H1 (cell line): Measurements from ENCODE around the gene CADPS.

Experiments used
- BACH1 ChIP-seq: IDR thresholded peaks from 2 replicates; pipeline ENCODE4 v1.6.1; 2012; ENCODE audit warnings: low read length, improper control_type of control experiment
- BRCA1 ChIP-seq: IDR thresholded peaks from 2 replicates; pipeline ENCODE4 v1.6.1; 2012; ENCODE audit warnings: low read depth, low read length, improper control_type of control experiment
- CTCF ChIP-seq, 3 experiments: IDR thresholded peaks; 1 replicate in 2 of 3; 2 replicates in 1 of 3; pipeline versions ENCODE4 v1.5.1 to v1.6.1; 2011; ENCODE audit warnings: low read length in 3 of 3, mild to moderate bottlenecking in 3 of 3, inconsistent platforms in 2 of 3, low read depth in 1 of 3, moderate library complexity in 1 of 3; ENCODE audit not compliant: insufficient read depth in 1 of 3; ENCODE audit errors: control extremely low read depth in 1 of 3
- EZH2 ChIP-seq: fragments of 200-600 bp; sonication (generic); IDR thresholded peaks from 2 replicates; pipeline ENCODE4 v1.7.1; 2012; ENCODE audit warnings: low read depth, mild to moderate bottlenecking, moderate library complexity, low read length, inconsistent platforms; ENCODE audit not compliant: severe bottlenecking
- GABPA ChIP-seq: IDR thresholded peaks from 2 replicates; pipeline ENCODE4 v1.6.1; 2011; ENCODE audit warnings: mild to moderate bottlenecking, low read length, moderate library complexity, borderline replicate concordance; ENCODE audit not compliant: insufficient read depth
- MAX ChIP-seq: IDR thresholded peaks from 2 replicates; pipeline ENCODE4 v1.6.1; 2012; ENCODE audit warnings: inconsistent platforms
- POLR2A ChIP-seq, 2 experiments: IDR thresholded peaks; 1 replicate in 1 of 2; 2 replicates in 1 of 2; pipeline ENCODE4 v1.6.1; 2011; ENCODE audit warnings: low read depth in 2 of 2, low read length in 2 of 2, mild to moderate bottlenecking in 2 of 2; ENCODE audit errors: control extremely low read depth in 1 of 2
- YY1 ChIP-seq: IDR thresholded peaks from 2 replicates; pipeline ENCODE4 v1.6.1; 2011; ENCODE audit warnings: low read depth, mild to moderate bottlenecking, low read length

GRCh38 chr3:62481962-62482361 is 393.3 kb downstream of the CADPS start:
- TF ChIP-seq POLR2A (IDR thresholded peaks at IDR 0.05; ENCODE audit: control extremely low read depth in 1 of 2, low read depth in 2 of 2, low read length in 2 of 2) (no peak), CTCF (IDR thresholded peaks at IDR 0.05; ENCODE audit: control extremely low read depth in 1 of 3, insufficient read depth in 1 of 3, low read depth in 1 of 3, low read length in 3 of 3) (no peak), YY1 (no peak), EZH2 (no peak), BACH1 (no peak), MAX (no peak), GABPA (no peak), BRCA1 (no peak)
